K562 (cell line): ENCODE data around the gene CEP135. TPM values are rescaled to one million over a fixed set of nuclear protein-coding genes. Genes with fewer than 3 reads are reported as not detected.

Experiments used
- ATAC-seq: fragments of 200-7000 bp; cut with Tn5 transposase; 3 replicates; pipeline ENCODE4 v1.9.1; 2020; ENCODE audit warnings: moderate library complexity
- BruUV-seq: library from RNA; stranded (reverse); fragments of 400-500 nt; replicated peaks from 2 replicates; lab custom pipeline; 2021; lab: Mats Ljungman, UMichigan
- CTCF ChIA-PET: fragments of 300-600 bp; formaldehyde crosslinking; extraction: SDS; loops from one replicate; lab custom pipeline; 2021; ENCODE audit warnings: low intra/inter-chr PET ratio; lab: Yijun Ruan, JAX
- POLR2A ChIA-PET: fragments of 300-600, 350-650 bp; sonication (Branson Sonifier 250); formaldehyde crosslinking; extraction: SDS; loops from one replicate; lab custom pipeline; 2021; ENCODE audit warnings: antibody characterized with exemption, inconsistent platforms; lab: Yijun Ruan, JAX
- DNase-seq, 4 experiments: peaks; one replicate each; pipeline versions ENCODE4 v3.0.0 to v3.0.0-alpha.2; 2011 to 2018; ENCODE audit warnings: low spot score in 3 of 4, mixed read lengths in 3 of 4; ENCODE audit errors: extremely low read depth in 1 of 4
- FAIRE-seq: peaks from 2 replicates; lab custom pipeline; 2011; peaks lifted over from hg19 to GRCh38; lab: Jason Lieb, UNC
- H2AFZ ChIP-seq: 2 replicates; pipeline ENCODE4 v1.6.0; 2011; ENCODE audit warnings: low read depth, low read length, control low read depth, inconsistent platforms
- H3K27ac ChIP-seq: fragments of 200-600 bp; 3 replicates; pipeline ENCODE4 v1.8.0; 2011; ENCODE audit warnings: low read depth, mild to moderate bottlenecking, control low read depth, inconsistent platforms, low read length, moderate library complexity, mixed read lengths; ENCODE audit errors: extremely low read depth
- H3K27me3 ChIP-seq, 2 experiments: fragments of 300-600 bp in 1 of 2; 2 replicates in 1 of 2; 3 replicates in 1 of 2; pipeline versions ENCODE4 v1.6.0 to v1.8.0; 2011; ENCODE audit warnings: inconsistent platforms in 2 of 2, low read length in 2 of 2, mild to moderate bottlenecking in 1 of 2, mixed read lengths in 1 of 2, moderate library complexity in 1 of 2; ENCODE audit not compliant: control insufficient read depth in 2 of 2, insufficient read depth in 2 of 2
- H3K36me3 ChIP-seq: fragments of 300-600 bp; 3 replicates; pipeline ENCODE4 v1.8.0; 2011; ENCODE audit warnings: mild to moderate bottlenecking, low read length, inconsistent platforms; ENCODE audit not compliant: control insufficient read depth, insufficient read depth
- H3K4me1 ChIP-seq, 2 experiments: fragments of 200-600 bp in 1 of 2; replicated peaks in 1 of 2; 2 replicates in 1 of 2; 3 replicates in 1 of 2; pipeline versions ENCODE4 v1.5.1 to v1.8.0; 2011; ENCODE audit warnings: inconsistent platforms in 2 of 2, low read length in 2 of 2, mild to moderate bottlenecking in 1 of 2, mixed read lengths in 1 of 2, moderate library complexity in 1 of 2; ENCODE audit not compliant: control insufficient read depth in 2 of 2, insufficient read depth in 2 of 2
- H3K4me2 ChIP-seq: 2 replicates; pipeline ENCODE4 v1.6.1; 2011; ENCODE audit warnings: low read length, control low read depth, inconsistent platforms, mixed read lengths; ENCODE audit not compliant: insufficient read depth
- H3K4me3 ChIP-seq: fragments of 200-600 bp; sonication (generic), shearing (Covaris generic); 2 replicates; pipeline ENCODE4 v1.5.1; 2016; ENCODE audit warnings: control low read depth, inconsistent platforms
- H3K79me2 ChIP-seq: fragments of 200-600 bp; 3 replicates; pipeline ENCODE4 v1.8.0; 2011; ENCODE audit warnings: low read length, inconsistent platforms; ENCODE audit not compliant: control insufficient read depth, insufficient read depth
- H3K9ac ChIP-seq, 2 experiments: 2 replicates each; pipeline versions ENCODE4 v1.6.0 to v1.6.1; 2011; ENCODE audit warnings: low read depth in 2 of 2, low read length in 2 of 2, control low read depth in 1 of 2, inconsistent platforms in 1 of 2, mild to moderate bottlenecking in 1 of 2, mixed read lengths in 1 of 2; ENCODE audit not compliant: insufficient read depth in 1 of 2
- H3K9me1 ChIP-seq: one replicate; pipeline ENCODE4 v1.6.0; 2011; ENCODE audit warnings: inconsistent platforms, mild to moderate bottlenecking, low read length, moderate library complexity; ENCODE audit not compliant: control insufficient read depth, insufficient read depth
- H3K9me3 ChIP-seq: replicated peaks from 2 replicates; pipeline ENCODE4 v1.5.1; 2011; ENCODE audit warnings: low read depth, low read length, inconsistent platforms; ENCODE audit not compliant: control insufficient read depth, insufficient read depth
- H4K20me1 ChIP-seq: replicated peaks from 2 replicates; pipeline ENCODE4 v1.6.1; 2011; ENCODE audit warnings: low read length, inconsistent platforms, mixed read lengths; ENCODE audit not compliant: control insufficient read depth, insufficient read depth
- CBFA2T2 ChIP-seq: fragments of 450-650 bp; conservative IDR thresholded peaks from 2 replicates; pipeline ENCODE4 v1.6.1; 2017; ENCODE audit warnings: mild to moderate bottlenecking
- PHF8 ChIP-seq: fragments of 200-600 bp; sonication (generic); IDR thresholded peaks from 2 replicates; pipeline ENCODE4 v1.6.1; 2012; ENCODE audit warnings: mixed run types, mild to moderate bottlenecking, inconsistent platforms, low read length, moderate library complexity, borderline replicate concordance
- WGBS: fragments of 100-300 bp; shearing (Covaris generic); methylation state at CpG from one replicate; pipeline ENCODE4 v1.1.6; 2016; ENCODE audit warnings: low coverage, mixed read lengths; ENCODE audit not compliant: insufficient coverage; ENCODE audit errors: missing lambda C conversion rate; 5-methylcytosine and 5-hydroxymethylcytosine counted together
- in situ Hi-C: fragments of 300-500 bp; cut with MboI; formaldehyde crosslinking; loops from 4 replicates; pipeline ENCODE4 v1.15.0; 2018; ENCODE audit warnings: inconsistent platforms, mixed read lengths
- intact Hi-C: fragments of 100-400 bp; cut with micrococcal nuclease; formaldehyde crosslinking; loops from 2 replicates; pipeline ENCODE4 v1.14.2; 2022
- polyA plus RNA-seq, 8 experiments: library from polyadenylated mRNA; depleted of rRNA in 4 of 8; stranded (reverse) in 5 of 8; unstranded in 3 of 8; fragments of >200 nt; fragmentation: Nextera tagmentation in 2 of 8; fragmentation: Illumina TruSeq in 1 of 8; extraction: Ambion mirVana in 2 of 8; extraction: Trizol in 1 of 8; gene quantifications; 2 replicates each; pipeline versions ENCODE4 v1.2.1 to v1.2.3, GENCODE V29; 2011 to 2014; ENCODE audit warnings: inconsistent platforms in 1 of 8, missing spikeins in 1 of 8
- total RNA-seq, 7 experiments: library from RNA; depleted of rRNA in 6 of 7; stranded (reverse); fragments of >200 nt in 6 of 7; fragmentation: Illumina TruSeq in 2 of 7; extraction: Trizol in 2 of 7; gene quantifications; 2 replicates each; pipeline versions ENCODE4 v1.2.1 to v1.2.3, GENCODE V29; 2011 to 2021; ENCODE audit warnings: low replicate concordance in 1 of 7
- TF ChIP-seq, protein P1 (sequence below): fragments of 150-350 bp; IDR thresholded peaks from 2 replicates; pipeline ENCODE4 v1.6.1; 2014; ENCODE audit warnings: low read depth, mild to moderate bottlenecking, low read length, borderline replicate concordance

The CEP135 gene
- total and polyA plus RNA-seq, 9 of the 15 experiments (the other 6 are each of a cell fraction or from before 2014, with no cell fraction given): 3.1 to 18.9 (median 15.3) TPM

DNA sequence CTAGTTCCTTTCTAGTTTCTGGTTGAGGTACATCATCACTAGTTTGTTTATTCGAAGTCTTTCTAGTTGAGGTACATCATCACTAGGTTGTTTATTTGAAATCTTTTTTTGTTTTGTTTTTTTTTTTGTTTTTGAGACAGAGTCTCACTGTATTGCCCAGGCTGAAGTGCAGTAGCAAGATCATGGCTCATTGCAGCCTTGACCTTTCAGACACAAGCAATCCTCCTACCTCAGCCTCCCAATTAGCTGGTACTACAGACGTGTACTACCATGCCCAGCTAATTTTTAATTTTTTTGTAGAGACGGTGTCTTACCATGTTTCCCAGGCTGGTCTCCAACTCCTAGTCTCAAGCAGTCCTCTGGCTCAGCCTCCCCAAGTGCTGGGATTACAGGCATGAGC is 54.9 kb downstream of the CEP135 start:
- 88% methylated on average over 3 of the region's 3 CpGs for WGBS
- intact Hi-C loops (no loop called here), in situ Hi-C loops (no loop called here)
- Histone ChIP-seq H3K9me3 (no peaks in the 10 kb centered on the region), H3K79me2 (no peaks in the 10 kb centered on the region), H3K9ac (no peak overlapping the region), H3K4me2 (no peak overlapping the region), H2AFZ (no peak overlapping the region), H3K4me1 (no peaks in the 10 kb centered on the region), H4K20me1 (no peaks in the 10 kb centered on the region), H3K4me3 (no peak overlapping the region), H3K27ac (no peak overlapping the region), H3K27me3 (no peaks in the 10 kb centered on the region), H3K9me1 (no peaks in the 10 kb centered on the region), H3K36me3 (peaks cover 24% of the 10 kb centered on the region; the same call in 1 of the 3 replicates)
- FAIRE-seq: no peak
- no TSS peak for BruUV-seq
- TF ChIP-seq, protein P1, sequence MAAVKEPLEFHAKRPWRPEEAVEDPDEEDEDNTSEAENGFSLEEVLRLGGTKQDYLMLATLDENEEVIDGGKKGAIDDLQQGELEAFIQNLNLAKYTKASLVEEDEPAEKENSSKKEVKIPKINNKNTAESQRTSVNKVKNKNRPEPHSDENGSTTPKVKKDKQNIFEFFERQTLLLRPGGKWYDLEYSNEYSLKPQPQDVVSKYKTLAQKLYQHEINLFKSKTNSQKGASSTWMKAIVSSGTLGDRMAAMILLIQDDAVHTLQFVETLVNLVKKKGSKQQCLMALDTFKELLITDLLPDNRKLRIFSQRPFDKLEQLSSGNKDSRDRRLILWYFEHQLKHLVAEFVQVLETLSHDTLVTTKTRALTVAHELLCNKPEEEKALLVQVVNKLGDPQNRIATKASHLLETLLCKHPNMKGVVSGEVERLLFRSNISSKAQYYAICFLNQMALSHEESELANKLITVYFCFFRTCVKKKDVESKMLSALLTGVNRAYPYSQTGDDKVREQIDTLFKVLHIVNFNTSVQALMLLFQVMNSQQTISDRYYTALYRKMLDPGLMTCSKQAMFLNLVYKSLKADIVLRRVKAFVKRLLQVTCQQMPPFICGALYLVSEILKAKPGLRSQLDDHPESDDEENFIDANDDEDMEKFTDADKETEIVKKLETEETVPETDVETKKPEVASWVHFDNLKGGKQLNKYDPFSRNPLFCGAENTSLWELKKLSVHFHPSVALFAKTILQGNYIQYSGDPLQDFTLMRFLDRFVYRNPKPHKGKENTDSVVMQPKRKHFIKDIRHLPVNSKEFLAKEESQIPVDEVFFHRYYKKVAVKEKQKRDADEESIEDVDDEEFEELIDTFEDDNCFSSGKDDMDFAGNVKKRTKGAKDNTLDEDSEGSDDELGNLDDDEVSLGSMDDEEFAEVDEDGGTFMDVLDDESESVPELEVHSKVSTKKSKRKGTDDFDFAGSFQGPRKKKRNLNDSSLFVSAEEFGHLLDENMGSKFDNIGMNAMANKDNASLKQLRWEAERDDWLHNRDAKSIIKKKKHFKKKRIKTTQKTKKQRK: no peak
- no peak for TF ChIP-seq PHF8
- no peak for TF ChIP-seq CBFA2T2
- no peak for DNase-seq
- ATAC-seq: no peak
- ChIA-PET CTCF (no interaction called here), POLR2A (no interaction called here)
